ENCODE results near the gene ABHD5.

ABHD5 gene

DNA sequence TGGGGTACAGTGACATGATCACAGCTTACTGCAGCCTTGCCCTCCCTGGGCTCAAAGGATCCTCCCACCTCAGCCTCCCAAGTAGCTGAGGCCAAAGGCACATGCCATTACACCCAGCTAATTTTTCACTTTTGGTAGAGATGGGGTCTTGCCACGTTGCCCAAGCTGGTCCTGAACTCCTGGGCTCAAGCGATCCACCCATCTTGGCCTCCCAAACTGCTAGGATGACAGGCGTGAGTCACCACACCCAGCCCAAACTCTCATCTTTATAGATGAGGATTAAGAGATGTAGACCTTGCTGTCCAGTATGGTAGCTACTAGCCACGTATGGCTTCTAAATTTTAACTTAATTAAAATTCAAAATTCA, 4.4 kb upstream of the ABHD5 start:
- no peak for DNase-seq

DNA sequence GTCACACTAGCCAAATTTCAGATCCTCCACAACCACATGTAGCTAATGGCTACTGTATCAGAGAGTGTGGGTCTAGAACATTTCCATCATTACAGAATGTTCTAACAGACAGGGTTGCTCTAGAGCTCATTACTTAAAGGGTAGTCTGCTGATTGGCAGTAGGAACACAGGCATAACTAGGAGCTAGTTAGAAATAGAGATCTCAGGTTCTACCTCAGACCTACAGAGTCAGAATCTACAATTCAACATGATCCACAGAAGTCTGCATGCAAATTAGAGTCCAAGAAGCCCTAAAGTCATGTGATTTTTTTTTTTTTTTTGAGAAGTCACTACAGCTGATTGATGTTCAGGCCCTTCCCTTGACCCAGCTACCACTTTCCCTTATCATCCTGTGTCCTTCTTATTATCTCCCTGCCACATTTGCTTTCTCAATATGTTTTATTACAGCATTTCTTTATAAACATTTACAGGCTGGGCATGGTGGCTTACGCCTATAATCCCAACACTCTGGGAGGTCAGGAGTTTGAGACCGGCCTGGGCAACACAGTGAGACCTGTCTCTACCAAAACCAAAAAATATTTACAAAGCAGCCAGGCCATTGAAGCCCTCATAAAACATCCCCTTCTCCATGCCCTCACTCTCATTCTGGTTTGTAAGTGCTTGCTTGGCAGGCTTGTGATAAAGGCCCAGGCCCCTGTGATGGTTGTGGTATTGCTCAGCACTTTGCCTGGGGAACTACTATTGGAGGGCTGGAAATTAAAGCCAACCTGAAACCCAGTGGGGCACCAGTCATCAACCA, 3.8 kb upstream of the ABHD5 start:
- DNase-seq: no peak

DNA sequence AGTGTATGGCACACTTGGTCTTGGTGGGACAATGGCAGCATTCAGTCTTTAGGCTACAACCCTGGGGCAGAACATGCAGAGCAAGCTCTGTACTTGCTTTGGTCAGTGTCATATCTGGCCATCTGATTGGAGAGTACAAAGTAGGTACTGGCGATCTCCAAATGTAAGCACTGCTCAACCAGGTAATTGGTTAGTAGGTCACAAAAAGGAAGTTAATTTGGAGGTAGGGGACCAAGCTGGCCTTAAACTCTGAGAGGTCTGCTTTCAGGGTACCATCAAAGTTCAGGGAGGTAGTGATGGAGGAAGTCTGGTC, 3.3 kb upstream of the ABHD5 start:
- no peak for DNase-seq

DNA sequence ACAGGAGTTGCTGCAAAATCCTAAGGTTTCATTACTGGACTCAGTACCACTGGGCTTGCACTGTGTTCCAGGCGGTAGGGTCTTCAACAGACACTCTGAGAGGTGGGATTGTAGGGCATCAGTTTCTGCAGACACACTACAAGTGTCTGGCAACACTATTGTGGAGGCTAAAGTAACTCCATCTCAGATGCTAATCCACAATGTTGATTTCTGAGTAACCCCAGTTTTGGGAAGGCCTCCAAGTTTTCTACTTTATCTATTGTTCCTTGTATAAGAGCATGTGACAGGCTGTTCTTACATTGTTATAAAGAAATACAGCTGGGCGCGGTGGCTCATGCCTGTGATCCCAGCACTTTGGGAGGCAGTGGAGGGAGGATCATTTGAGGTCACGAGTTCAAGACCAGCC, 2.5 kb upstream of the ABHD5 start:
- DNase-seq: no peak

DNA sequence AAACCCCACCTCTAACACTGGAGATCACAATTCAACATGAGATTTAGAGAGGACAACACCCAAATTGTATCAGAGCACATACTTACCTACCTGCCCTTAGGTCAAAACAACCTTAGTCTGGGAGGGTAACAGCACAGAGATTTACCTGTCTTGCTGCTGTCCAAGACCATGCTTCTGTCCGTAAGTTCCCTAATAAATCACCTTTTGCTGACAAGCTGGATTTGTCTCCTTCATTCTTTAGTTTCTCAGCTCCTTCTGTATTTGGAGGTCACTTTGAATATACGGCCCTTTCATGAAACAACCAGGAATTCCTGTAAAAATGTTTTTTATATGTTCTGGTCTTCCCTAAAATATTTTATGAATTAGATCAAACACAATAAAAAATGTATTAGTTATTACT, 1.6 kb upstream of the ABHD5 start:
- no peak for DNase-seq

DNA sequence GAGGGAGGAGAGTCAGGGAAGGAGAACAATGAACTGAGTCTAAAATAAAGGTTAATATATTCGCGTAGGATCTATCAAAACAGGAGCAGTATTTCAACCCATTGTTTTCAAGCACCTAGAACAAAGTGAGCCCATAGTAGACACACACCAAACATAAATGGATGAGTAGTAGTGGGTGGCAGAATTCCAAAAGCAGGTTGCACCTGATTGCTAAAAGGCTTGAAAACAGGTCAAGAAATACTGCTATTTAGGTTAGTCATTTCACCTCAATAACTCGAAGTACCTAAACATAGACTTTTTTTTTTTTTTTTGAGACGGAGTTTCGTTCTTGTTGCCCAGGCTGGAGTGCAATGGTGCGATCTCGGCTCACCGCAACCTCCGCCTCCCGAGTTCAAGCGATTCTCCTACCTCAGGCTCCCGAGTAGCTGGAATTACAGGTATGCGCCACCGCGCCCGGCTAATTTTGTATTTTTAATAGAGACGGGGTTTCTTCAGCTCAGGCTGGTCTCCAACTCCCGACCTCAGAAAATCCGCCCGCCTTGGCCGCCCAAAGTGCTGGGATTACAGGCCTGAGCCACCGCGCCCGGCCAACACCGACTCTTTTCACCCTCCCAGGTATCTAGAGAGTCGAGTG, 855 bp upstream of the ABHD5 start:
- no peak for DNase-seq

DNA sequence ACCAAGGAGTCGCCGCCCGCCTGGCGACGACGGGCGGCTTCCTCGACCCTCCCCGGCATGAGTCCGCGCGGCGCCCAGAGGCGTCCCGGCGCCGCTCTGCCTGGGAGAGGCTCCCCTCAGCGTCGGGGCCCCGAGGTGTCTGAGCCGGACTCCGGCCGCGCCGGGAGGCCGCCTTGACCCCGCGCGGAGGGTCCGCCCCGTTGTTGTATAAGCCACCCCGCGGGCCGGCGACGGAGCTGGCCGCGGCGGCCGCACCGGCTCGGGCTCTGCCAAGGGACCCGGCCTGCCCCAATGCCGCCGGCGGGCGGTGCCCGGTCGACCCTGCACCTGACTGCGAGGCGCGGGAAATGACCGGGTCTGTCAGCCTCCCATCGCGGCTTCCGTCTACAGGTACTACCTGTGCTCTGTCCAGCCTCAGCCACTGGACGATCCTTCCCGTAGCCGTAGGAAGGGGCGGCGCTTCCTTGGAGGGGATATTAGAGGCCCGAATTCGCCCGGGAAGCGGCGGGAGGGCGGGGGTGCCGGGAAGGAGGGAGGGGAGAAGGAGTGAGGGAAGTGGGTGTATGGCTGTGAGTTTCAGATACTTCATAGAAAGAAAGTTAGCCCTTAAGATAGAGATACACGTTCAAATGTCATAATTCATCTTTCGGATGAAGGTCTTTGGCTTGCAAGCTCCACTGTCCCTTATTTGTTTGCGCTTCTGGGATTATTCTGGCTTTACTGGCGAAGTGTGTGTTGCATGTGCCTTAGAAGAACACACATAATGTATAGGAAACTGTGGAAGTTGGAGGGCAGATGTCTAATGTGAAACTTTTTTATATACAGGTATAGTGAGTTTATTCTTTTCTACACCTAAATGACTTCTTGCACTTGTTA, 620 bp downstream of the ABHD5 start:
- peak; percentile 40 for DNase-seq

DNA sequence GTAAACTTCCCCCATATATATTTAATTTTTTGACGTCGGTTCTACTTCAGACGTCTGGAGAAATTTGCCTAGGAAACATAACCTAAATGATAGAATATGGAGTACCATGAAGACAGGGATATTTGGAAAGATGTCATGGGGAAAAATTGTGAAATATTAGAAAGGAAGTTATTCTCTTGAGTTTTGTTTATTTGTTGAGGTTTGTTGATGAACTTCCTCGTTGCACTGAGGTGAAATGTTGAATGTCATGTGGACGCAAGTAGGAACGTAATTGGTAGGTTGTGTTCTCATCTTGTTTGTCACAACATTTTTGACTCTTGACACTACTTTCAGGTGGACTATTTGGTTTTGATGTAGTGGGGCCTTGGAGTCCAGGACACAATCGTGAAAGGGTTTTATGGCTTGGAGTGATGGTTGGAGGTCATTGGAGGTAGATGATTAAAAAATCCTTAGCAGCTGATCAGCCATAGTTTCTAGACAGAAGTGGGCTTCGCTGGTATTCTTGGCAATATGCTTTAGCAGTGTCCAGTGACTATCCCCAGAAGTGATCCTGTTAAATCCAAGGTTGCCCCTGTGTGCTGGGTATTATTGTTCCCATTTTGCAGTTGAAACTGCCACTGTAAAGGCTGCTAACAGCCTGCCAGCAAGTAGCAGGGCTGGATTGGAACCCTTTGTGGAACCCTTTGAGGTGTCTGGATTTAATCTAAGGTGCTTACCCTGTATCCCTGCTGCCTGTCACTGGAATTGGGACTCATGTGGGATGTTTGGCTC, 1.5 kb downstream of the ABHD5 start:
- no peak for DNase-seq

DNA sequence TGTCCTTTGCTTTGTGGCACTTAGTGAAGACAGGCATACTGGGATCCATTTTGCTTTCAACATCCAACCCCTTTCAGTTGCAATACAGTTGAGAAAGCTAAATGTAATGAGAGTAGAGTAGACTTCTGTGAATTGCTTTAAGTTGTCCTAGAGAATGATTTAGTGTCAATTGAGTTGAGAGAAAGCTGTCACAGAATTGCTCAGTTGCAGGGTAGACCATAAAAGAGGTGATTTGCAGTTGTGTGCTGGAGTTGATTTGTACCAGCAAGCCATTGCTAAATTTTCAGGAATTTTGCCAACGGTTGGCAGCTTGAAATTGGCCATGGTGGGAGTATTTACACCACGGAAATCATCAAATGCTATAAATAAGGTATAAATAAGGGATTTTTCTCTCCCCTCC, 2.2 kb downstream of the ABHD5 start:
- no peak for DNase-seq

DNA sequence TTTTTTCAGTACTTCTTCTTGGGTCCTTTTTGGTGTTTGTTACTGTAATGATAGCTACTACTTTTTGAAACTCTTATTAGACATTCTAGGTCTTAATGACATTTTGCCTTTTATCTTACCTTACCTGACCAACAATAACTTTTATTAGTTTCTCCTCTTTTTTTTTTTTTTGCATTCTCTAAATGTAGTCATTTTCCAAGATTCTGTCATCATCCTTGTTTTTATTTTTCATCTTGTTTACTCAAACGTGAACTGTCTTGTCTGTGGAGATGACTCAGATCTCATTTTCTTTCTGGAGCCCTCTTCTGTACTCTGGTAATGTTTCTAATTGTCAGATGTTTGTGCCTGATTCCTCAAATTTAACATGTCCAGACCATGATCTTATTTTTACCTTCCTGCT, 2.9 kb downstream of the ABHD5 start:
- no peak for DNase-seq

DNA sequence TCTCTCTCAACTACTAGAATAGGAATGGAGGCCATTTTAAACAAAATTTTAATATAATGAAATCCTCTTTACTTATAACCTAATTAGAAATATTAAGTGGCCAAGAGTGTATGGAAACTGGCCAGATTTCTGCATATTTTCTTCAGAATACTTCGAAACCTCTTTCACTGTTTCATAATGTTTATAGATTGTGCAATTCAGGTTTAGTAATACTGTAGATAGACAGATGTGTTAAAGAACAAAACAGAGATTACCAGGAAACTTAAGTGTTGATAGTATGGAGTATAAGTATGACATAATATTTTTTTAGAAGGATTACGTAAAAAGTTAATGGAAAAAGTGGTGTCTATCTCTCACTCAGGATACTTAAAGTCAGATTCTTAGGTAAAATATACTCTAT, 4.7 kb downstream of the ABHD5 start:
- no peak for DNase-seq

DNA sequence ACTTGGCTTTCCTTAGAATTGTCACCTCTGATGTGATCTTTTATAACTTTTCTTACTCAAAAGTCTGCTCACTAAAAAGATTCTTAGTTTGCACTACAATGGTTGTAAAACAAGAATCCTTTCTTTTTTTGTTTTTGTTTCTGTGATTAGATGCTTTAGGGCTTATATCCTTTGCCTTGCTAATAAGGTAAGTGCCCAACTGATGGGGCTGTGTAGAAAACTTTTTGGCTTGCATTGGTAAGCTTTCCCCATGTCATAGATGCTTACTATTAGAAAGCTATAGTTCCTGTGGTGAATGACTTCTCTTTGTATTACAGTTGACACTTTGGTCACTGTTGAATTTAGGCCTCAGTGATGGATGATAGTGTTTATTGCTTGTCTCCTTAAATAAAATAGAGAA, 5.1 kb downstream of the ABHD5 start:
- DNase-seq: no peak

DNA sequence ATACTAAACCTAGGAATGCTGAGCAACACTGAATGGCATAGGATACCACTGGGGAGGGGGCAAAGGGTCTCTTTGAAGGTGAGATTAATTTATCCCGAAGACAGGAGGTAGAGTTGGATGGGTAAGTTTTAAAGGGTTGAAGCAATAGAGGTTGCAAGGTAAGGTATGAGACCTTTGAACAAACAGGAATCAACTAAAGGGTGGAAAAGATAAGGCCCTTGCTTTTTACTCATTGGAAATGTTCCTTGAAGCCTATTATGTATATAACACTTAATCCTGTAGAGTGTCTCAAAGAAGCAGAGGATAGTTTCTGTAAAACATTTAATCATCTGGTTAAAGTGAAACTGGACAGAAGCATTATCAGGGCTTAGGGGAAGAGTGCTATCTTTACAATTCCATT, 5.7 kb downstream of the ABHD5 start:
- DNase-seq: no peak

DNA sequence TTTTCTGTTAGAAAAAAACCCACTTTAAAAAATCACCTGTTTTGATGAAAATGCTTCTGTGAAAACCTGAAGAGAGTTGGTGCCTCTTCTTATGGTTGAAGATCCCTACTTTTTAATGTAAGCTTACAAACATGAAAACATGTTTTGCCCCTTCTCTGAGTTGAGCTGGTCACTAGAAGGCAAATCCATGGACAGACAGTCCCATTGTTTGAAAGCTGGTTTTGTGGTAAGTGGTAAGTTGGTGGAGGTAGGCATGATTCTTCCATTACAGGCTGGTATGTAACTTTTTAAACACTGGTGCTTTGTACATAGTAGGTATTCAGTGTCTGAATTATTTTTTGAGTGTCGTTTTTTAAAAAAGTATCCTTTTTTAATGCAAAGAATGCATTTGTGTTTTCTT, 6.1 kb downstream of the ABHD5 start:
- no peak for DNase-seq

DNA sequence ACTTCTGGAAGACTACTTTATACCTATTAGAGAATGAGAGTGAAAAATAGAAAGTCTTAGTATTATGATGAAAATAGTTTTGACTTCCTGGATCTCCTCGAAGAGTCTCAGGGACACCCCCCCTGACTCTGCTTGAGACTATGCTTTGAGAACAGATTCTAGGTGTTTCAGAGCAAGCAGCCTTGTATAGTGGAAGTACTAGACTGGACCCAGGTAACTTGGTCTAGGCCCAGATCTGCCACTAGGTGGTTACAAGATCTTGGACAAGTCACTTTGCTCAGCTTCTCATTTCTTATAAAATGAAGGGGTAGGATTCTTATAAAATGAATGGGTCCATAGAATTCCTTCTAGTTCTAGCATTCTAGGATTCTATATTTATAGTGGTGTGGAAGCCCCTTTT, 9.1 kb downstream of the ABHD5 start:
- no peak for DNase-seq

DNA sequence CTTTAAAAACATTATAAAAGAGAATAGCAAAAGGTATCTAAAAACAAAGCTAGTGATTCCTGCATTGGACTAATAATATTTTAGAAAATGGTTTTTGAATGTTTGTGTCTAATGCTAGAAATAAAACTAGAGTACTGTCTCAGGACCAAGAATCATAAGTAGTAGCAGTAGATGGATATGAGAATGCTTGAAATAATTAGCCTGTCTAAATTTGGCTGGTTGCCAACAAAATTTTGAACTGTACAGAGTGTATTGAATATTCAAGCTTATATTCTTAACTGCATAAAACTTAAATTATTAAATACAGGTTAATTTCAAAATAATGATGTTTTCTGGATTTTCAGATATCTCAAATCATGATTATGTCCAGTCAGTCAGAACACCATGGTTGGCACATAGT, 14.0 kb downstream of the ABHD5 start:
- DNase-seq: no peak

DNA sequence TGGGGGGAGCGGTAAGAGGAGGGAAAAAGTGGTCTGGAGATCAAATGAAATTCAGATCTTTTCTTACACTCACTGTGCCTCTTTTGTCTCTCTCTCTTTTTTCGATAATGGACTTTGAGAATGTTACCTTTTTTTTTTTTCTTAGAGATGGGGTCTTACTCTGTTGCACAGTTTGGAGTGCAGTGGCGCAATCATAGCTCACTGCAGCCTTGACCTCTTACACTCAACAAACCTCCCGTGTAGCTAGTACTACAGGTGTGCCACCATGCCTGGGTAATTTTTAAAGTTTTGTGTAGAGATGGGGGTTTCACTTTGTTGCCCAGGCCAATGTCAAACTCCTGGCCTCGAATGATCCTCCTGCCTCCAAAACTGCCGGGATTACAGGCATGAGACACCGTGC, 15.6 kb downstream of the ABHD5 start:
- no peak for DNase-seq

DNA sequence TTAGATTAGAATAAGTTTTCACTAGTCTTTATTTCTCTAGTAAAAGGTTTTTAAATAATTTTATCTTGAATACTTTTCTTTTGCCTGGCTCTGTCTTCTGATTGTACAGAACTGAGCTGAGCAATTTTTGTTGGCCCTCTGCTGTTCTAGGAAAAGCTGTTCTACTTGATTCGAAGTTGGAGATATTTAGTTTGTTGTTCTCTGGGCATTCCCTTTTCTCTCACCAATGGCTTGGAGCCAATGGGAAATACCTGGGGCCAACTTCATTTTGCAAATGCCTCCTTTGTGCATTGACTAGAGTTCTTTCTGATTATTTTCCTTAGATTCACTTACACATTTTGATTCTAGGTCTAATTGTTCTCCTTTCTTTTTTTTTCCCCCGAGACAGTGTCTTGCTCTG, 16.5 kb downstream of the ABHD5 start:
- no peak for DNase-seq

DNA sequence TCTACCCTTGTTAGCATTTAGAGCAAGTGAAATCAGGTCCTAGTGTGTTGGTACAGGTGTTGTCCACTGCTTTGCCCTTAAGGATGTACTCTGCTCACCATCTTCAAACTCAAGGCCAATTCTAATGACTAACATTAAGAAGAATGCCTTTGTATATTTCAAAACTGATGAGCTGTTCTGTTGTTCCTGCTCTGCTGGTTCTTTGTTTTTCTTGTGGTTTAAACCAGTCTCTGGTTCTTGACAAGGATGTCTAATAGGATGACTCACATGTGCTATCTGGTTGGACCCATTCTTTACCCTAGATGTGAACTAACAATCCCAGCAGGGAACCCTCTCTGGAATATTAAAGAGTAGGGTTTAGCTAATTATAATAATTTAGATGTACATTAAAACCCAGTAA, 17.3 kb downstream of the ABHD5 start:
- DNase-seq: no peak

DNA sequence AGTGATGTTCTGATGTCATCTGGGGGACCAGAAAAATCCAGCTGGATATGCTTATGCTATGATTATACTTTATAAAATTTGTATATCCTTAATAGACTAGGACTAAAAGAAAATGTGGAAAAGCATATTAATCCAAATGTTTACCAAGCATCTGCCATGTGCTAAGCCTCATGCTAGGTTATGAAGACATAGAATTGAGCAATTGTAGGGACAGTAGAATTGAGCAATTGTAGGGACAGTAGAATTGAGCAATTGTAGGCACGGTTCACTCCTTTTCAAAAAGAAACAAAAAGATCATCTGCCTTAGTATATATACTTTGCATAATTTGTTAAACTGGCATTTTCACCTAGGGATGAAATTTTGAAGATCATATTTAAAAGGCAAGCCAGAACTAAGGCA, 18.3 kb downstream of the ABHD5 start:
- no peak for DNase-seq

DNA sequence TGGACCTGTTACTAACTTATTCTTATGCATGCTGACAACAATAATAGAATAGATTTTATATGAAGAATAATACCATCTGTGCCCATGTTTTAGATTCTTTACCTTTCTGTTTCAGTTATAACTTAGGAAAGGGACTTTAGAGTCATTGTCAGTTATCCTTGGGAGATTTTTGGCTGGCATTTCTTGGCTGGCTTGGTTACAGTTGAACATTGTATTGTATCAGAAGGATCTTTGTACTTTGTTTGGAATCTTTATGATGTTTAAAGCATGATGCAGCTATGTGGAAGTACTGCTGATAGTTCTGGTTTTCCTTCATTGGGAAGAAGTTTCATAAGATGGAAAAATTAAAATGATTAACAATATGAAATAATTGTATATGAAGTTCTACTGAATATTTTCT, 19.9 kb downstream of the ABHD5 start:
- DNase-seq: no peak

DNA sequence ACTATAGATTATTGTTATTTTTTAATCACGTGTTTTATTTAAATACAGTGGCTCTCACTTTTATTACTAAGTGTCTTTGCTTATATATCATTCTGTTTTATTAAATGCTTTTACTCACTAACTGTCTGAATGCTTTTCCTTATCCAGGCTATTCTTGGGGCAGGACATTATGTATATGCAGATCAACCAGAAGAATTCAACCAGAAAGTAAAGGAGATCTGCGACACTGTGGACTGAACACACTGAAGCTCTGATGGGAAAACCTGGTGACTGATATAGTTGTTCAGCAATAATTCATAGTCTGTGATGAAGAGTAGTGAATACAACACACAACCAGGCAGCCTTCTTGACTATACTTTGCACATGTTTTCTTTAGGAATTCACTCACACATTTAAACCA, 27.6 kb downstream of the ABHD5 start:
- no peak for DNase-seq

DNA sequence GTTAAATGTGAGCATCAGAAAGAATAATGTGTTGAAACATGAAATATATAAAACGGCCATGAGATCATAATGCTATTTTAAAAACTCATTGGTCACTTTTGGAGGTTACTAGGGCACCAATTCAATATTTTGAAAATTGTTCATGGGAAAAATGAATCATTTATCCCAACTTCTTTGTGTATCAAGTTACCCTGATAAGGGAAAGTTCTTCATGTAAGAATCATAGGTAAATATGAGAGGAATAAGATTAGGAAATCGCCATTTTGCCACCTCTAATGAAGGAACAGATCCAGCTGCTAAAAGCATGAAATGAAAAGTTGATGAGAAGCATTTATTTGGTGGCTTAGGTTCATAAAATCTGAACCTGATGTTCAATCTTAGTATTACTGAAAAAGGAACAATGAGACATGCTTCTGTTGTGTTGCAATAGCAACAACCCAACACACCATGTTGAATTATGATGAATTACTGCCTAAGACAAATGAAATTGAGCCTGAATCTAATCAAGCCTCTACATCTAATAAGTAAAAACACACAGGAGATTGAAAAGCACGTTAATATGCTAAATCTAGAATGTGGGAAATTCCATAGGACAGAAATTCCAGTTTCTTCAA, 32.5 kb downstream of the ABHD5 start:
- DNase-seq: no peak

All from NCI-H510A (cell line).